Endothelial cell of umbilical vein (primary cell): ENCODE data around the gene ZNF8. TPM values are rescaled to one million over a fixed set of nuclear protein-coding genes. Genes with fewer than 3 reads are reported as not detected.

Experiments
- BruUV-seq: library from RNA; stranded (reverse); fragments of 400-500 nt; replicated peaks from 2 replicates; lab custom pipeline; 2021; lab: Mats Ljungman, UMichigan
- CTCF ChIA-PET: fragments of 300-600, 350-600 bp; sonication (Branson Sonifier 250); formaldehyde crosslinking; loops from one replicate; lab custom pipeline; 2021; ENCODE audit warnings: antibody characterized with exemption, inconsistent platforms; lab: Charles Lee
- POLR2A ChIA-PET: fragments of 300-600, 350-600 bp; sonication (Branson Sonifier 250); formaldehyde crosslinking; loops from one replicate; lab custom pipeline; 2021; ENCODE audit warnings: antibody characterized with exemption, inconsistent platforms; lab: Charles Lee
- DNase-seq: peaks from one replicate; pipeline ENCODE4 v3.0.0-alpha.2; 2011; ENCODE audit warnings: low read depth, low spot score
- FAIRE-seq: peaks from 2 replicates; lab custom pipeline; 2011; peaks lifted over from hg19 to GRCh38; lab: Jason Lieb, UNC
- H2AFZ ChIP-seq: 2 replicates; pipeline ENCODE4 v1.6.0; 2012; ENCODE audit warnings: low read depth, low read length, control low read depth, inconsistent platforms
- H3K27ac ChIP-seq: 2 replicates; pipeline ENCODE4 v1.5.1; 2011; ENCODE audit warnings: low read depth, mild to moderate bottlenecking, control low read depth, low read length, moderate library complexity; ENCODE audit not compliant: insufficient read depth
- H3K27me3 ChIP-seq, 2 experiments: 2 replicates each; pipeline versions ENCODE4 v1.6.0 to v1.6.1; 2011; ENCODE audit warnings: low read length in 2 of 2, mixed read lengths in 1 of 2; ENCODE audit not compliant: control insufficient read depth in 2 of 2, insufficient read depth in 2 of 2
- H3K36me3 ChIP-seq, 2 experiments: 2 replicates in 1 of 2; 3 replicates in 1 of 2; pipeline ENCODE4 v1.5.1; 2011; ENCODE audit warnings: low read length in 2 of 2, mild to moderate bottlenecking in 1 of 2, moderate library complexity in 1 of 2; ENCODE audit not compliant: control insufficient read depth in 2 of 2, insufficient read depth in 2 of 2; ENCODE audit errors: extremely low read depth in 1 of 2
- H3K4me1 ChIP-seq: 3 replicates; pipeline ENCODE4 v1.5.1; 2011; ENCODE audit warnings: mild to moderate bottlenecking, low read length; ENCODE audit not compliant: control insufficient read depth, insufficient read depth; ENCODE audit errors: extremely low read depth
- H3K4me2 ChIP-seq: 2 replicates; pipeline ENCODE4 v1.6.1; 2011; ENCODE audit warnings: low read length, control low read depth, mixed read lengths; ENCODE audit not compliant: insufficient read depth
- H3K4me3 ChIP-seq, 3 experiments: fragments of 200-600 bp in 1 of 3; sonication (generic), shearing (Covaris generic) in 1 of 3; replicated peaks in 1 of 3; 2 replicates each; pipeline ENCODE4 v1.5.1; 2011 to 2016; ENCODE audit warnings: control low read depth in 3 of 3, low read length in 3 of 3, mild to moderate bottlenecking in 2 of 3, inconsistent platforms in 1 of 3, low read depth in 1 of 3, moderate library complexity in 1 of 3; ENCODE audit not compliant: insufficient read depth in 1 of 3
- H3K79me2 ChIP-seq: 2 replicates; pipeline ENCODE4 v1.6.0; 2012; ENCODE audit warnings: low read length, inconsistent platforms; ENCODE audit not compliant: control insufficient read depth, insufficient read depth
- H3K9ac ChIP-seq: replicated peaks from 2 replicates; pipeline ENCODE3; 2011; ENCODE audit warnings: low read length, control low read depth; ENCODE audit not compliant: insufficient read depth; ENCODE audit errors: extremely low read depth
- H3K9me1 ChIP-seq: replicated peaks from 3 replicates; pipeline ENCODE4 v1.6.0; 2011; ENCODE audit warnings: mild to moderate bottlenecking, low read length; ENCODE audit not compliant: control insufficient read depth, insufficient read depth; ENCODE audit errors: extremely low read depth
- H3K9me3 ChIP-seq: replicated peaks from 2 replicates; pipeline ENCODE4 v1.5.1; 2012; ENCODE audit warnings: low read length, inconsistent platforms; ENCODE audit not compliant: control insufficient read depth, insufficient read depth
- H4K20me1 ChIP-seq: replicated peaks from 2 replicates; pipeline ENCODE3; 2011; ENCODE audit warnings: mild to moderate bottlenecking, low read length; ENCODE audit not compliant: control insufficient read depth, insufficient read depth; ENCODE audit errors: extremely low read depth
- EZH2 ChIP-seq: IDR thresholded peaks from 2 replicates; pipeline ENCODE4 v1.6.1; 2012; ENCODE audit warnings: borderline replicate concordance, low read depth, mild to moderate bottlenecking, moderate library complexity, low read length, inconsistent platforms; ENCODE audit not compliant: severe bottlenecking
- FOS ChIP-seq: IDR thresholded peaks from 2 replicates; pipeline ENCODE4 v1.6.1; 2011; ENCODE audit warnings: mild to moderate bottlenecking, low read length, moderate library complexity, borderline replicate concordance; ENCODE audit not compliant: insufficient read depth
- POLR2A ChIP-seq: IDR thresholded peaks from 2 replicates; pipeline ENCODE4 v1.6.1; 2012; ENCODE audit warnings: low read depth, mild to moderate bottlenecking, control low read depth, low read length
- dilution Hi-C: fragments of 300-500 bp; cut with MboI; formaldehyde crosslinking; loops from one replicate; pipeline ENCODE4 v1.15.0; 2019; ENCODE audit warnings: low sequenced_read_pairs; ENCODE audit not compliant: extremely low pct_ligation_motif_present
- intact Hi-C: fragments of 100-400 bp; cut with micrococcal nuclease; formaldehyde crosslinking; loops from one replicate; pipeline ENCODE4 v1.10.0; 2022
- polyA plus RNA-seq, 4 experiments: library from polyadenylated mRNA; depleted of rRNA in 3 of 4; stranded (reverse) in 3 of 4; unstranded in 1 of 4; fragments of >200 nt; gene quantifications; 2 replicates each; pipeline versions ENCODE4 v1.2.1 to v1.2.3, GENCODE V29; 2011 to 2012; ENCODE audit warnings: missing spikeins in 1 of 4
- total RNA-seq: library from RNA; stranded (reverse); gene quantifications from 2 replicates; pipeline ENCODE4 v1.2.3, GENCODE V29; 2021
- TF ChIP-seq, protein P1 (sequence below), 2 donors: IDR thresholded peaks; 1 replicate in 1 of 2; 2 replicates in 1 of 2; pipeline ENCODE4 v1.5.1; 2011; ENCODE audit warnings: low read length in 2 of 2, mild to moderate bottlenecking in 2 of 2, moderate library complexity in 2 of 2, control low read depth in 1 of 2, inconsistent platforms in 1 of 2, low read depth in 1 of 2; ENCODE audit not compliant: insufficient read depth in 1 of 2; ENCODE audit errors: extremely low read depth in 1 of 2

ZNF8 gene
- total and polyA plus RNA-seq, 2 donors (not counting 3 experiments of a cell fraction or from before 2014, with no cell fraction given), result 4.0 to 6.8 TPM

DNA sequence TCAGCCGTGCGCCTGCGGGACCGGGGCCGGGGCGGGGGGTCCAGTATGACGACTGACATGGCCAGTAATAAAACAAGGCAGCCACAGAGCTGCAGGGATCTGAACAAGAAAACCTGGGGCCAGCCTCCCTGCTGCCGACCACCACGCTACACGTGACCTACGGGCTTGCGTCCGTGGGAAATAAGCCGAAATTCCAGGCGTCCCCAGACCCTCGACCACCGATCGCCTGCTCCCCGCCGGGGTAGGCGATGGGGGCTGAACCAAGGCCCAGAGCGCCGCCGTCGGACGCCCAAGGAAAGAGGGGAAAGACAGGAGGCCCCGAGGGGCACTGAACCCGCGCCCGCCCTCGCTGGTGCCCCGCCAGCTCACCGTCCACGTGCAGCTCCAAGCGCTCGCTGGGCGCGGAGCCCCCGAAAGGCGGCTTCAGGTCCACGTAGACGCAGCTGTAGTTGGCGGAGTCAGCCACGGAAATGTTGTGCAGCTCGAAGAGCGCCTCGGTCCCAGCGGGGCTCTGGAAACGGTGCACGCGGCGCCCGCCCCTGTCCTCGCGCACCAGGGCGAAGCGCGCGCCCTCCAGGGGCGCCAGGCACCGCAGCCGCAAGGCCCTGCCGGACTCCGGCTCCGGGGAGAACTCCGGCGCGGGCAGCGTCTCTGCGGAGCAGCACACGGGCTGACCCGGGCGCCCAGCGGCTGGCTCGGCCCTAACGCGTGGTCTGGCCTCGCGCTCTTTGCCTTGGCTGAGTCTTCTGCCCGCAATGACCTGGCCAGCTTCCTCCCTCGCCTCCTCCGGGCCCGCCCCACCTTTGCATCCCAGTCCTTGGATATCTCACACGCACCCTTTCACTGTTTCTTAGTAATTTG, 71.5 kb downstream of the ZNF8 start:
- FAIRE-seq, result no peak
- dilution Hi-C loops, result no loop called here

More for the DNA sequence above, 71.5 kb downstream of the ZNF8 start:
- DNase-seq, result no peak
- TF ChIP-seq FOS, result no peak
- no peak for TF ChIP-seq POLR2A
- TF ChIP-seq, protein P1, sequence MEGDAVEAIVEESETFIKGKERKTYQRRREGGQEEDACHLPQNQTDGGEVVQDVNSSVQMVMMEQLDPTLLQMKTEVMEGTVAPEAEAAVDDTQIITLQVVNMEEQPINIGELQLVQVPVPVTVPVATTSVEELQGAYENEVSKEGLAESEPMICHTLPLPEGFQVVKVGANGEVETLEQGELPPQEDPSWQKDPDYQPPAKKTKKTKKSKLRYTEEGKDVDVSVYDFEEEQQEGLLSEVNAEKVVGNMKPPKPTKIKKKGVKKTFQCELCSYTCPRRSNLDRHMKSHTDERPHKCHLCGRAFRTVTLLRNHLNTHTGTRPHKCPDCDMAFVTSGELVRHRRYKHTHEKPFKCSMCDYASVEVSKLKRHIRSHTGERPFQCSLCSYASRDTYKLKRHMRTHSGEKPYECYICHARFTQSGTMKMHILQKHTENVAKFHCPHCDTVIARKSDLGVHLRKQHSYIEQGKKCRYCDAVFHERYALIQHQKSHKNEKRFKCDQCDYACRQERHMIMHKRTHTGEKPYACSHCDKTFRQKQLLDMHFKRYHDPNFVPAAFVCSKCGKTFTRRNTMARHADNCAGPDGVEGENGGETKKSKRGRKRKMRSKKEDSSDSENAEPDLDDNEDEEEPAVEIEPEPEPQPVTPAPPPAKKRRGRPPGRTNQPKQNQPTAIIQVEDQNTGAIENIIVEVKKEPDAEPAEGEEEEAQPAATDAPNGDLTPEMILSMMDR (IDR thresholded peaks at IDR 0.05; ENCODE audit: extremely low read depth in 1 of 2, insufficient read depth in 1 of 2, low read depth in 1 of 2, low read length in 2 of 2), result peak in 1 of 2 donors; percentile 22
- peak; percentile 91 for TF ChIP-seq EZH2
- intact Hi-C loops, result no loop called here
- Histone ChIP-seq H3K36me3 (no peaks in the 10 kb centered on the region), H3K4me3 (no peak overlapping the region), H4K20me1 (no peaks in the 10 kb centered on the region), H3K9me1 (no peaks in the 10 kb centered on the region), H3K9ac (no peak overlapping the region), H3K27me3 (peaks cover 27 to 49% of the 10 kb centered on the region in 2 experiments), H3K4me1 (peaks cover 5% of the 10 kb centered on the region), H2AFZ (peak overlapping the region; percentile 50), H3K27ac (no peak overlapping the region), H3K9me3 (no peaks in the 10 kb centered on the region), H3K4me2 (peak overlapping the region; percentile 19), H3K79me2 (no peaks in the 10 kb centered on the region)
- CTCF ChIA-PET, result interaction anchor here (0.9 kb wide), 1 partner anchor 10 kb away, joined by 3 read pairs; no protein-coding TSS in a partner anchor
- no TSS peak for BruUV-seq
- POLR2A ChIA-PET, result no interaction called here
